ENCODE data around the gene PRR5L.

GRCh38 chr11:36251823-36252222 lies 44.3 kb upstream of the PRR5L start:
- TF ChIP-seq CTCF (IDR thresholded peaks at IDR 0.05), result no peak
- no peak for TF ChIP-seq CHD2 (IDR thresholded peaks at IDR 0.05; ENCODE audit: low read length, partially characterized antibody)
- TF ChIP-seq TAF1 (IDR thresholded peaks at IDR 0.05; ENCODE audit: borderline replicate concordance, low read depth, low read length), result no peak
- TF ChIP-seq ZBTB33 (IDR thresholded peaks at IDR 0.05; ENCODE audit: borderline replicate concordance, low read depth), result no peak
- TF ChIP-seq FOXJ3 (CRISPR knock-in tag; IDR thresholded peaks at IDR 0.05), result no peak
- TF ChIP-seq RFX5 (IDR thresholded peaks at IDR 0.05; ENCODE audit: low read length), result no peak

Data from SK-N-SH (cell line).